NCI-H2107 treated with DMSO at 0.1 percent for 48 hours (cell line): ENCODE measurements around the gene KCNQ2.

ENCODE experiments used
- DNase-seq: peaks from one replicate; lab custom pipeline; 2025; ENCODE audit not compliant: unreplicated experiment; lab: John Stamatoyannopoulos, UW

Gene KCNQ2

GRCh38 chr20:63360850-63361518, 111.5 kb downstream of the KCNQ2 start, which contains the start of gene CHRNA4:
Gene CHRNA4 (minus strand): TSS chr20:63361349. CDS start chr20:63361165, 184 bp downstream.
- DNase-seq: no peak

GRCh38 chr20:63359937-63360849, 112.3 kb downstream of the KCNQ2 start:
- DNase-seq: no peak

GRCh38 chr20:63359164-63359934, 113.1 kb downstream of the KCNQ2 start:
- no peak for DNase-seq

GRCh38 chr20:63357921-63358905, 114.2 kb downstream of the KCNQ2 start:
- DNase-seq: peak; percentile 86

- DNase-seq: no peak
Observed at GRCh38 chr20:63356931-63357879, 115.2 kb downstream of the KCNQ2 start.

GRCh38 chr20:63356511-63356910, 115.9 kb downstream of the KCNQ2 start:
- DNase-seq: no peak

GRCh38 chr20:63355781-63356295, 116.6 kb downstream of the KCNQ2 start:
- no peak for DNase-seq

GRCh38 chr20:63354636-63355350, 117.7 kb downstream of the KCNQ2 start:
- DNase-seq: no peak

- no peak for DNase-seq
Observed at GRCh38 chr20:63352811-63353221, 119.6 kb downstream of the KCNQ2 start.

GRCh38 chr20:63351811-63352591, 120.5 kb downstream of the KCNQ2 start:
- DNase-seq: peak; percentile 33

GRCh38 chr20:63351326-63351700, 121.1 kb downstream of the KCNQ2 start:
- DNase-seq: no peak

GRCh38 chr20:63350597-63351325, 121.7 kb downstream of the KCNQ2 start:
- no peak for DNase-seq
